GM12874 (cell line): ENCODE measurements around the gene RPL18.

Experiments used
- TF ChIP-seq, protein P1 (sequence below): IDR thresholded peaks from 2 replicates; pipeline ENCODE4 v1.5.1; 2011; ENCODE audit warnings: low read depth, mild to moderate bottlenecking, control low read depth, low read length, moderate library complexity; ENCODE audit not compliant: insufficient read depth

RPL18 gene

GRCh38 chr19:48618916-48619691 lies at the start of gene RPL18, which contains the start of gene SPHK2:
RPL18 (minus strand) TSS chr19:48619178; CDS start chr19:48619143, 35 bp downstream.
SPHK2 (plus strand) TSS chr19:48619506; CDS start chr19:48620515, 1,009 bp downstream.
- TF ChIP-seq, protein P1, sequence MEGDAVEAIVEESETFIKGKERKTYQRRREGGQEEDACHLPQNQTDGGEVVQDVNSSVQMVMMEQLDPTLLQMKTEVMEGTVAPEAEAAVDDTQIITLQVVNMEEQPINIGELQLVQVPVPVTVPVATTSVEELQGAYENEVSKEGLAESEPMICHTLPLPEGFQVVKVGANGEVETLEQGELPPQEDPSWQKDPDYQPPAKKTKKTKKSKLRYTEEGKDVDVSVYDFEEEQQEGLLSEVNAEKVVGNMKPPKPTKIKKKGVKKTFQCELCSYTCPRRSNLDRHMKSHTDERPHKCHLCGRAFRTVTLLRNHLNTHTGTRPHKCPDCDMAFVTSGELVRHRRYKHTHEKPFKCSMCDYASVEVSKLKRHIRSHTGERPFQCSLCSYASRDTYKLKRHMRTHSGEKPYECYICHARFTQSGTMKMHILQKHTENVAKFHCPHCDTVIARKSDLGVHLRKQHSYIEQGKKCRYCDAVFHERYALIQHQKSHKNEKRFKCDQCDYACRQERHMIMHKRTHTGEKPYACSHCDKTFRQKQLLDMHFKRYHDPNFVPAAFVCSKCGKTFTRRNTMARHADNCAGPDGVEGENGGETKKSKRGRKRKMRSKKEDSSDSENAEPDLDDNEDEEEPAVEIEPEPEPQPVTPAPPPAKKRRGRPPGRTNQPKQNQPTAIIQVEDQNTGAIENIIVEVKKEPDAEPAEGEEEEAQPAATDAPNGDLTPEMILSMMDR: no peak

DNA sequence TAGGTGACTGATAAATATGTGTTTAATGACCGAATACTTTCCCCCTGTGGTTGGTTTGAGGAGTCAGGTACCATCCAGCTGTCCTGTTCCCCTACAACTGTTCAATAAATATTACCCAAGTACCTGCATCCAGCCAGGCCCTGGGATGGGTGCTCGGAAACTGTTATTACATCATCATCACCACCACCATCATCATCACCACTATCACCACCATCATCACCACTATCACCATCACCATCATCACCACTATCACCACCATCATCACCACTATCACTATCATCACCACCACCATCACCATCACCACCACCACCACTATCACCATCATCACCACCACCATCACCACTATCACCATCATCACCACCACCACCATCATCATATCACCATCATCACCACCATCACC lies 49.8 kb upstream of the RPL18 start:
- TF ChIP-seq, protein P1: no peak

GRCh38 chr19:48668332-48668731 lies 49.4 kb upstream of the RPL18 start:
- TF ChIP-seq, protein P1: no peak

- TF ChIP-seq, protein P1: no peak
Measured at GRCh38 chr19:48665786-48666185, 46.8 kb upstream of the RPL18 start.

DNA sequence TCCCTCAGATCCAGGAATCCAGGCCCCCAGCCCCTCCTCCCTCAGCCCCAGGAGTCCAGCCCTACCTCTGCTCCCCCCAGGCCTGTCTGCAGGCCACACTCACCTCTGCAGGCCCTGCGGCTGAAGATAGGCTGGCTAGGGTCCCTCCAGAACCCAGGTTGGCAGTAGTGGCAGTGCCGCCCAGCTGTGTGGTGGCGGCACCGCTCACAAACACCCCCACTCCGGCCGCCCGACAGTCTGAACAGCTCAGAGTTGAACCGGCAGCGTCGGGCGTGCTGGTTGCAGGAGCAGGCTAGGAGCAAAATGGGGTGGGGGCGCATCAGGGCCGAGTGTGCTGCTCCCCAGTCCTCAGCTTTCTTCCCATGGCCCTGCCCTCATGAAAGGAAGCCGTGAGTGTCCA lies 45.5 kb upstream of the RPL18 start:
- TF ChIP-seq, protein P1: no peak

DNA sequence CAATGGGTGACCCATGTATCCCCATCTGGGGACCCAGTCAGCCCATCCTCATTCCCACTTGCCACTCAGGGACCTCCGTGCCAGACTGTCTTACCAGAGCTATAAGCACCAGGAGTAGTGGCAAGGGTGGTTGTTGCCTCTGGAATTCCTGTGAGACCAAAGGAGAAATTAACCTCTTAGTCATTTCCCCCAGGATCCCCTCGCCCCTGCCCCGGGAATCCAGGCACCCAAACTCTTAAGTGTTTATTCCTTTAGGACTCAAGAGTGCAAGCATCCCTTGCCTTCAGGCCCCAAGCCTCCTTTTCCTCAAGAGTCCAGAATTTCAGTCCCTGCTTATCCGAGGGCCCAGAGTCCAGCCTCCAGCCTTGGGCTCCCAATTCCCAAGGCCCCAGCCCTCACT lies 44.7 kb upstream of the RPL18 start:
- TF ChIP-seq, protein P1: no peak

DNA sequence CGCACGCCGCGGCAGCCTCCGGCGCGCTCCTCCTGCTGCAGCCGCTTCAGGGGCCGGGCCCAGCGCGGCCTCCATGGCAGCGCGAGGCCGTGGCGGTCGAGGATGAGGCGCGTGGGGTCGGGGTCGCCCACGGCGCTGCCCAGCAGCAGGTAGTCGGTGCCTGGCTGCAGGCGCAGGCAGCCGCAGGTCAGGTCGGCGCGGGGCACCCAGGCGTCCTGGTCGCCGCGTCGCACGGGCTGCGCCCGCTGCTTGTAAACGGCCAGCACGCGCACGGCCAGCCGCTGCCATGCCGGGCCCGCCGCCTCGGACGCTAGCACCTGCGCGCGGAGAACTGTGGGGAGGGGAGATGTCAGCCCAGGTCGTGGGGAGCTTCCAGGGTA lies 42.7 kb upstream of the RPL18 start:
- TF ChIP-seq, protein P1: no peak
